Mucosa of stomach (tissue), 1 donor: ENCODE data around the gene ZBTB7B.
"Not testable (repeated sequence)": the region's sequence is repeated elsewhere in the genome, so short reads cannot be mapped to it uniquely, and the experiment has no call there.

Source experiments
- H3K27me3 ChIP-seq: one replicate; pipeline ENCODE4 v1.7.0; 2013; ENCODE audit warnings: mild to moderate bottlenecking, low read length; ENCODE audit not compliant: control insufficient read depth, insufficient read depth
- H3K36me3 ChIP-seq: one replicate; pipeline ENCODE4 v1.7.0; 2013; ENCODE audit warnings: low read length; ENCODE audit not compliant: control insufficient read depth, insufficient read depth
- H3K4me1 ChIP-seq: one replicate; pipeline ENCODE4 v1.7.0; 2013; ENCODE audit warnings: mild to moderate bottlenecking, low read length; ENCODE audit not compliant: control insufficient read depth, insufficient read depth
- H3K4me3 ChIP-seq: one replicate; pipeline ENCODE4 v1.7.0; 2013; ENCODE audit warnings: low read length
- H3K9ac ChIP-seq: one replicate; pipeline ENCODE4 v1.7.0; 2013; ENCODE audit warnings: mild to moderate bottlenecking, low read length, moderate library complexity
- H3K9me3 ChIP-seq: one replicate; pipeline ENCODE4 v1.7.0; 2013; ENCODE audit warnings: mild to moderate bottlenecking, low read length, moderate library complexity; ENCODE audit not compliant: control insufficient read depth
- donor health status: Pancreatic carcinoma.

ZBTB7B gene

DNA sequence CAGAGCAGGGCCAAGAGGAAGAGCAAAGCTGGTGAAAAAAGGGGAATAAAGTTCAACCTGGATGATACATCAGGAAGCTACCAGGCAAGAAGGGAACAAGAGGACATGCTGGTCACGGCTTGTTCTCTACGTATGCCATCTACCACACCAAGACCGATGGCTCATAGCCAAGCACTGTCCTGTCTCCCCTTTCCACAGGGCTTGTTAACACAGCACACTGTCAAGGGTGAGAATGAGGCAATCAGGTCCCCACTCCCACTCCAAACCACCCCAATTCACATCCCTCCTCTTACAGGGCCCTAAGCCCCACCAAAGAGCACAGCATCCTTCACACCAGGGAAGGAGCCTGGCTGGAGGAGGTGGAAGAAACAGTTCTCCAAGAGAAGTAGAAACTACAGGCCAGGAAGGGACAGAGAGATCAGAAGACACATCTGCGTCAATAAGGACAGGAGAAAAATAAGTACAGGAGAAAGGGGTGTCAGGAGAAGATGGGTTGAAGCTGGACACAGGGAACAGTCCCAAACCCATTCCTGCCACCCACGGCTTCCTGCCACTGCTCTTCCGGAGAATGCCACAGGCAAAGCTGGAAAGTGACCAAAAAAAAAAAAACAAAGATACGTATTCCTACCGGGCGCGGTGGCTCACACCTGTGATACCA, 31.1 kb upstream of the ZBTB7B start:
- Histone ChIP-seq H3K27me3 (no peaks in the 10 kb centered on the region), H3K4me3 (no peak overlapping the region), H3K9ac (peak overlapping the region; percentile 65), H3K4me1 (peaks cover 54% of the 10 kb centered on the region), H3K36me3 (peaks cover 16% of the 10 kb centered on the region), H3K9me3 (no peaks in the 10 kb centered on the region)

DNA sequence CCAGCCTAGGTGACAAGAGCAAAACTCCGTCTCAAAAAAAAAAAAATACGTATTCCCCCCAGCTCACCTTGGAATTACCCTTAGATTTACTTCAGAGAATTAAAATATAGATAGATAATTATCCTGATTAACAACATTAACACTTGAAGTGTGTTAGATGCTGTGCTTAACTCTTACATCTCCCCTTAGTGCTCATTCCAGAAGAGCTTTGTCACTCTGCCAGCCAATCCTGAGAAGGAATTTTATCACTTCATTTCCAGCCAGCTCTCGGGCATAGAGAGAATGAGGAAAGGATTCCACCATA, 30.4 kb upstream of the ZBTB7B start:
- no peaks in the 10 kb centered on the region for H3K9me3 ChIP-seq
- H3K27me3 ChIP-seq, result no peaks in the 10 kb centered on the region
- H3K9ac ChIP-seq, result peak overlapping the region; percentile 77
- peaks cover 58% of the 10 kb centered on the region for H3K4me1 ChIP-seq
- no peak overlapping the region for H3K4me3 ChIP-seq
- H3K36me3 ChIP-seq, result peaks cover 12% of the 10 kb centered on the region

DNA sequence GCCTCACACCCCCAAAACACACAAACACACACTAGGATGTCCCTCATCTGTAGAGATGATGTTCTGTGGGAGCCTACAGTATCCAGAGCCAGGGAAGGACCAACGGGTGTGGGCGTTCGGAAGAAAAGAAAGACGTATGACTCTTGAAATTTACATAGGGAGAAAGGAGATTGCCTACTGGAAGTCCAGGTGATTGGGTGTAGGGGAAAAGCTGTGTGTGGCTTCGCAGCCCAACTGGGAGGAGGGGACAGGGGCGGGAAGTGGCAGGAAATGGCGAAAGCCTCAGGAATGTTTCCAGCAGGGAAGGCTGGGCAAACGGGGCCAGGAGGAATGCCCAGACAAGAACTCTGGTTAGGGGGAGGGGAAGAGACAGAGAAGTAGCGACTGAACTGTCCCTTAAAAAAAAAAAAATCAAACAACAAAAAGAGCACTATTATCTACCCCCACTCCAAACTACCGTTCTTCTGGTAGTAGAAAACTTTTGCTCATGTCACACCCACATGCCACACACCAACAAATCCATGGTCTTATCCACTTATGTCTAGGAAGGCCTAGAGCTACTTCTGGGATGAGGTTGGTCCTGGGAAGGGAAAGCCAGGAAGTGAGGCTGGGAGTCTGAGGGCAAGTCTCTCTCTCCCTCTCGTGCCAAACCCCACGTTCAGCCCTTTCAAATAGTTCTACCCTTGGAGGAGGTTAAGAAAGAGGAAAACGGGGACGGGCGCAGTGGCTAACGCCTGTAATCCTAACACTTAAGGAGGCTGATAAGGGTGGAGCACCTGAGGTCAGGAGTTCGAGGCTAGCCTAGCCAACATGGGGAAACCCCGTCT, 29.9 kb upstream of the ZBTB7B start:
- no peaks in the 10 kb centered on the region for H3K9me3 ChIP-seq
- peak overlapping the region; percentile 77 for H3K9ac ChIP-seq
- peaks cover 52% of the 10 kb centered on the region for H3K4me1 ChIP-seq
- no peak overlapping the region for H3K4me3 ChIP-seq
- H3K36me3 ChIP-seq, result peaks cover 6% of the 10 kb centered on the region
- no peaks in the 10 kb centered on the region for H3K27me3 ChIP-seq

DNA sequence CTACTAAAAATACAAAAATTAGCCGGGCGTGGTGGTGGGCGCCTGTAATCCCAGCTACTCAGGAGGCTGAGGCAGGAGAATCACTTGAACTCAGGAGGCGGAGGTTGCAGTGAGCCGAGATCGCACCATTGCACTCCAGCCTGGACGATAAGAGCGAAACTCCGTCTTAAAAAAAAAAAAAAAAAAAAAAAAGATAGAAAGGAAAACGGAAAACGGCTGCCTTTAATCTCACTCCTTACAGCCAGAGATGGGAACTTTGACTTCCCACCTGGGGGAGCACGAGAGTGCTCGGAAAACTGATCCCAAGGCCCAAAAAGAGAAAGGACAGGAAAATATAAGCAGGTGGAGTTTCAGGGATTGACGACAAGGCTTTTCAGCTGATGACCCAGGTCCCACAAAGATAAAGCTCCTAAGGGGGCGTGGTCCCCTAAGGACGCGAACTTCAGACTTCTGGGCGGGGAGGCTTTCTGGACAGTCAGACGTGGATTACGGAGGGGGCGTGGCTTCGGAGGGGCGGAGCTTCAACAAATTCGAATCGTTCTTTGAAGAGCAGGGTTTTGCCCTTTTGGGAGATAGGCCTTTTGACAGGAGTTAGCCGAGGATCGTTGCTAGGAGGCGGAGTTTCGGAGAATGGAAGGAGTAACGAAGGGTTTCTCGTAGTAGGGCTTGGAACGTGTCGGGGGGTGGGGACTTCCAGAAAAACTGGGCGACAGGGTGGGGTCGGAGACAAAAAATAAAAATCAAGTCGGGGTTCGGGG, 29.1 kb upstream of the ZBTB7B start:
- Histone ChIP-seq H3K36me3 (peaks cover 5% of the 10 kb centered on the region), H3K9me3 (no peaks in the 10 kb centered on the region), H3K4me1 (peaks cover 47% of the 10 kb centered on the region), H3K4me3 (peak overlapping the region; percentile 37), H3K27me3 (no peaks in the 10 kb centered on the region), H3K9ac (peak overlapping the region; percentile 77)

DNA sequence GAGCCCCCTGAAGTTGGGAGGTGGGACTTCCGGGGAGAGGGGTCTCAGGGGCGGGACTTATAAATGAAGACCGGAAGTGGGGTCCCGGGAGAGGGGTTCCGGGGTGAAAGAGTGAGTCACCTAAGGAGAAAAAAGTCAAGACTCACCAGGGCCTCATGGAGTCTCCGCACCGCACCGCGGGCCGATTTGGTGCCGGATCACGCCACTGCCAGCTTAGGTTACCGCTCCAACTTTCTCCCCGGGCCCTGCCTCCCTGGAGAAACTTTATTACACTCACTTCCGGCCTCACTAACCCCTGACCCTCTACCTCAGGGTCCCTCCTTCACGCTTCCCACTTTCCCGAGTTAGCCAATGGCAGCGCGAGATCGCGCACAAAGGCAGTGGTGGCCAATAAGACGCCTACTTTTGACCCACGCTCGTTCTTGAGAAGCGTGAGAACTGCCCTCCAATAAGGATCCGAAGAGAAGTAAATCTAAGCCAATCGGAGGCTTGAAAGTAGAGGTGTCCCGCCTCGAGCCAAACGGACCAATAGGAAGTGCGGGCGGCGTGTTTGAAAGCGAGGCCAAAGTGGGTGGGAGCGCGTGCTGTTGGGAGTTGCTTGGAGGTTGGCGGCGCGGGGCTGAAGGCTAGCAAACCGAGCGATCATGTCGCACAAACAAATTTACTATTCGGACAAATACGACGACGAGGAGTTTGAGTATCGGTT, 28.3 kb upstream of the ZBTB7B start, which contains the start of gene CKS1B:
Gene CKS1B (plus strand): TSS at position 580 of the 706 bp plus-strand sequence. CDS start 65 bp downstream, at position 645.
- Histone ChIP-seq H3K4me3 (peak within 1 kb of the TSS; percentile 70), H3K36me3 (peaks cover 5% of the 10 kb centered on the region), H3K4me1 (peaks cover 47% of the 10 kb centered on the region), H3K27me3 (no peaks in the 10 kb centered on the region), H3K9me3 (no peaks in the 10 kb centered on the region), H3K9ac (peak within 1 kb of the TSS; percentile 88)

DNA sequence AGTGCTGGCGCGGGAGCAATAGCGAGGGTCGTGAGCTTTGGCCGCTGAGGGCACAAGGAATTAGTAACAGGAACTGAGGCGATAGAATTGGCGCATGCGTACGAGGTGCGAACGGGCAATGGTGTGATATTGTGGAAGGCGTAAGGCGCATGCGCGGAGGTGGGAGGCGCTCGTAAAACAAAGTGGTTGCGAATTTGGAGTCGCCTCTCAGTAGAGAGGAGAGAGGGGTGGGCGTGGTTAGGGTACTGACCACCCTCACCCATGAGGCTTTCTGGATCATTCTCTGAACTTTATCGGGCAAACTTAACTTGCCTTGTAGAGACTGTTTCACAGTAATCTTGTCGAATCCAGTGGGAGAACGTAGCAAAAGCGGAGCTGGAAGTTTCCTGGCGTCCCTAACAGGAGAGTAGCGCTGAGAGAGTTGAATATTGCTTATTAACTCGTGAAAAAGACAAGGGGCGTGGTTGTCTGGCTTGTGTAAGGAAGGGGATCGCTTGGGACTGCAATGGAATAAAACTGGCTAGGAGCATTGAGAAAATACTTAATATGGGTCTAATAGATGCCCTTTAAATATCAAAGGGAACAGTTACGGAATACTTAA, 27.7 kb upstream of the ZBTB7B start:
- Histone ChIP-seq H3K4me3 (peak overlapping the region; percentile 70), H3K27me3 (no peaks in the 10 kb centered on the region), H3K4me1 (peaks cover 40% of the 10 kb centered on the region), H3K36me3 (no peaks in the 10 kb centered on the region), H3K9ac (peak overlapping the region; percentile 88), H3K9me3 (no peaks in the 10 kb centered on the region)

DNA sequence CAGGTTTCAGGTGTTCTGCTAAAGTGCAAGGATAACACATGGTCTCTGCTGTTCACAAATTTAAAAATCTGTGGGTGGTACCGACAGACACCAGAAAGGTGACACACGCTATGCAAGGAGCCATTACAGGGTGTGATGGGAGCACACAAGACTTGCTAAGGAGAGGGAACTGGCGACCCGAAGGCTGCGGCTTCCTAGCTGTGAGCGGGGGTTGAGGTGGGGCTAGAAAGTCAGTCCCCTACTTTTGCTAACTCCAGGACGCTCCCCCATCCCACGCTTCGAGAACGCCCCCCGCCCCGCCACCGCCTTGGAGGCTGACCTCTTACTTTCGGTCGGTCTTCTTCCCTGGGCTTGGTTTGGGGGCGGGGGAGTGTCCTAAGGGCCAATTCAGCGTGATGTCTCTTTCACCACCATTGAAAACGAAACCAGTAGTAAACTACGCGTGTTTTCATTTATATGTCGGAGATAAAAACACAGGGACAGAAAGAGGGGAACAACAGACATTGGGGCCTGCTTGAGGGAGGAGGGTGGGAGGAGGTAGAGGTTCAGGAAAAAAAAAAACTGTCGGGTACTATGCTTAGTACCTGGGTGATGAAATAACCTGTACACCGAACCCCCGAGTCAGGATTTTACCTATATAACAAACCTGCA, 27.1 kb upstream of the ZBTB7B start:
- H3K9ac ChIP-seq, result peak overlapping the region; percentile 88
- H3K27me3 ChIP-seq, result no peaks in the 10 kb centered on the region
- H3K9me3 ChIP-seq, result no peaks in the 10 kb centered on the region
- peak overlapping the region; percentile 70 for H3K4me3 ChIP-seq
- H3K36me3 ChIP-seq, result no peaks in the 10 kb centered on the region
- H3K4me1 ChIP-seq, result peaks cover 34% of the 10 kb centered on the region

DNA sequence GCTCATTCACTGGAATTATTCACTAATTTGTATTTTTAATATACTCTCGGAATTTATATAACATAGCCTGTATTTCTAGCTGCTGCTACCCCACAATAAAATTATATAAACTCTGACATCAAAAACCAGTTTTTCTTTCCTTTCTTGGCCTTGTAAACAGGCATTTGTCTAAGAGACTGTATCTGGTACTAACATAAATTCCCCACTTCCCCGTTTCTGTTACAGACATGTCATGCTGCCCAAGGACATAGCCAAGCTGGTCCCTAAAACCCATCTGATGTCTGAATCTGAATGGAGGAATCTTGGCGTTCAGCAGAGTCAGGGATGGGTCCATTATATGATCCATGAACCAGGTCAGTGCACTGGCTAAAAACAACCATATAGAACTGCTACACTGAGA, 24.8 kb upstream of the ZBTB7B start:
- H3K27me3 ChIP-seq, H3K9ac ChIP-seq, H3K4me3 ChIP-seq, H3K36me3 ChIP-seq, H3K9me3 ChIP-seq: not testable (repeated sequence)
- peaks cover 17% of the 10 kb centered on the region for H3K4me1 ChIP-seq

DNA sequence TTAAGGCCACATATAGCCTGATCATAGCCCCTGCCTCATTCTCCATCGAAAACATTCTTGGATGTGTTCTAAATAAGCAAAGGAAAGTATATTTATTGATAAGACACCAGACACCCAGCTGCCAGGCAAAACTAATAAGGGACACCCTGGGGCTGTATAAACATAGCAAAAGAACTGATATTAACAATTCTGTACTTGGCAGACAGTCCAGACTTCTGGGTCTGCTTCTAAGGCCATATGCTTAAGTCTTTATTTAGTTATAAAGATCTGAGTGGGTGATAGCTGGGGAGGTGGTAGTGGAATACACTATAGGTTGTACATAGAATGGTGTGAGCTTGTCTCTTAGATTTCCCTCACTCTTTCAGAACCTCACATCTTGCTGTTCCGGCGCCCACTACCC, 24.2 kb upstream of the ZBTB7B start:
- Histone ChIP-seq H3K36me3 (no peaks in the 10 kb centered on the region), H3K4me3 (no peak overlapping the region), H3K4me1 (peaks cover 12% of the 10 kb centered on the region), H3K9me3 (no peaks in the 10 kb centered on the region), H3K9ac (no peak overlapping the region), H3K27me3 (no peaks in the 10 kb centered on the region)

DNA sequence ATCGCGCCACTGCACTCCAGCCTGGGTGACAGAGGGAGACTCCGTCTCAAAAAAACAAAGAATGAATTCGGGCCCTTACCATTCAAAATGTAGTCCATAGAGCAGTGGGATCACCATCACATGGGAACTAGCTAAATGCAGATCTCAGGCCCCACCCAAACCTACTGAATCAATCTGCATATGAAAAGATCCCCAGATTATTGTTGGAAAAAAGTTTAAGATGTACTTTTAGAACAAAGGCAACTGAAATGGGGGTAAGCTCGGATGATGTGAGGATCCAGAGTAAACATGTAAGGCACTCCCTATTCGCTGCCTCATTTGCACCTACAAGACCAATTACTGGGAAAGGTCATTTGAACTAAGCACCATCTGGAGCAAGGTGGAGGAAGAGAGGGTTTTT, 20.3 kb upstream of the ZBTB7B start:
- peaks cover 13% of the 10 kb centered on the region for H3K4me1 ChIP-seq
- H3K9me3 ChIP-seq, result no peaks in the 10 kb centered on the region
- H3K9ac ChIP-seq, result peak overlapping the region; percentile 82
- no peaks in the 10 kb centered on the region for H3K27me3 ChIP-seq
- H3K36me3 ChIP-seq, result no peaks in the 10 kb centered on the region
- no peak overlapping the region for H3K4me3 ChIP-seq
